ENCODE measurements around the gene HNRNPM.

The HNRNPM gene

GRCh38 chr19:8473648-8474476, 29.1 kb downstream of the HNRNPM start:
- ChIA-PET POLR2A (no interaction called here), CTCF (interaction anchor here (0.6 to 1.3 kb wide), 3 partner anchors 24 to 120 kb away, joined by 3 to 6 read pairs (median 4); no protein-coding TSS in a partner anchor)
- no peak for DNase-seq (ENCODE audit: low read depth, low spot score)
- H3K4me3 ChIP-seq (ENCODE audit: low read depth, low read length): no peak overlapping the region
- no peak for TF ChIP-seq CTCF (IDR thresholded peaks at IDR 0.05; ENCODE audit: insufficient read depth, low read length, missing control alignments)

- ChIA-PET POLR2A (interaction anchor here (0.6 kb wide), 1 partner anchor 154 kb away, joined by 3 read pairs; the partner anchor contains the start of genes NDUFA7 and RPS28), CTCF (interaction anchor here (1.0 kb wide), 1 partner anchor 121 kb away, joined by 4 read pairs; no protein-coding TSS in a partner anchor)
- DNase-seq (ENCODE audit: low read depth, low spot score): no peak
- TF ChIP-seq CTCF (IDR thresholded peaks at IDR 0.05; ENCODE audit: insufficient read depth, low read length, missing control alignments): no peak
- H3K4me3 ChIP-seq (ENCODE audit: low read depth, low read length): no peak overlapping the region
Observed at GRCh38 chr19:8475005-8475404, 30.2 kb downstream of the HNRNPM start.

- ChIA-PET CTCF (no interaction called here), POLR2A (no interaction called here)
- no peak for TF ChIP-seq CTCF (IDR thresholded peaks at IDR 0.05; ENCODE audit: insufficient read depth, low read length, missing control alignments)
Observed at GRCh38 chr19:8476524-8476923, 31.7 kb downstream of the HNRNPM start.

GRCh38 chr19:8477889-8478288, 33.1 kb downstream of the HNRNPM start:
- no peak overlapping the region for H3K4me3 ChIP-seq (ENCODE audit: low read depth, low read length)
- ChIA-PET CTCF (interaction anchor here (1.3 kb wide), 1 partner anchor 28 kb away, joined by 3 read pairs; no protein-coding TSS in a partner anchor), POLR2A (interaction anchor here (0.6 kb wide), 1 partner anchor 66 kb away, joined by 3 read pairs; no protein-coding TSS in a partner anchor)
- no peak for DNase-seq (ENCODE audit: low read depth, low spot score)
- TF ChIP-seq CTCF (IDR thresholded peaks at IDR 0.05; ENCODE audit: insufficient read depth, low read length, missing control alignments): no peak

More at GRCh38 chr19:8476524-8476923, 31.7 kb downstream of the HNRNPM start:
- H3K4me3 ChIP-seq (ENCODE audit: low read depth, low read length): no peak overlapping the region
- no peak for DNase-seq (ENCODE audit: low read depth, low spot score)

- DNase-seq (ENCODE audit: low read depth, low spot score): no peak
- H3K4me3 ChIP-seq (ENCODE audit: low read depth, low read length): no peak overlapping the region
- TF ChIP-seq CTCF (IDR thresholded peaks at IDR 0.05; ENCODE audit: insufficient read depth, low read length, missing control alignments): no peak
- ChIA-PET CTCF (interaction anchor here (0.6 to 1.3 kb wide), 3 partner anchors 8 to 125 kb away, joined by 3 read pairs; no protein-coding TSS in a partner anchor), POLR2A (interaction anchor here (0.6 kb wide), 1 partner anchor 65 kb away, joined by 3 read pairs; no protein-coding TSS in a partner anchor)
Observed at GRCh38 chr19:8478598-8478997, 33.8 kb downstream of the HNRNPM start.

GRCh38 chr19:8481201-8481600, 36.4 kb downstream of the HNRNPM start:
- POLR2A ChIA-PET: interaction anchor here (1.3 kb wide), 1 partner anchor 14 kb away, joined by 3 read pairs; no protein-coding TSS in a partner anchor
- no peak for DNase-seq (ENCODE audit: low read depth, low spot score)
- H3K4me3 ChIP-seq (ENCODE audit: low read depth, low read length): no peak overlapping the region
- CTCF ChIA-PET: interaction anchor here (0.9 to 3.4 kb wide), 3 partner anchors 10 to 127 kb away, joined by 3 to 15 read pairs (median 3); no protein-coding TSS in a partner anchor
- TF ChIP-seq CTCF (IDR thresholded peaks at IDR 0.05; ENCODE audit: insufficient read depth, low read length, missing control alignments): no peak

Data from AG04449 (cell line).